MM.1S (cell line): ENCODE measurements around the gene F10.

Experiments used
- CTCF ChIP-seq: fragments of 300-600 bp; sonication (generic); IDR thresholded peaks from 2 replicates; pipeline ENCODE4 v1.5.1; 2016; ENCODE audit warnings: antibody characterized with exemption, low read length, mixed read lengths
- EZH2 ChIP-seq: fragments of 300-600 bp; sonication (generic); optimal IDR thresholded peaks from 2 replicates; pipeline ENCODE3; 2017; ENCODE audit warnings: low read depth, mild to moderate bottlenecking, antibody characterized with exemption, low read length, mixed read lengths
- EZH2phosphoT487 ChIP-seq: fragments of 300-600 bp; sonication (generic); IDR thresholded peaks from 2 replicates; pipeline ENCODE4 v1.6.1; 2018; ENCODE audit warnings: antibody characterized with exemption, low read length

GRCh38 chr13:113117911-113118260, 4.7 kb upstream of the F10 start:
- TF ChIP-seq CTCF (no peak), EZH2 (no peak), EZH2phosphoT487 (no peak)
